HG02938 (cell line): ENCODE results near the gene SORBS1.

Experiments
- ATAC-seq: cut with Tn5 transposase; IDR thresholded peaks from one replicate; pipeline ENCODE4 v1.9.1; 2021; ENCODE audit warnings: mild to moderate bottlenecking, moderate library complexity; ENCODE audit not compliant: unreplicated experiment

The SORBS1 gene

GRCh38 chr10:95442341-95442740 lies 118.8 kb downstream of the SORBS1 start:
- no peak for ATAC-seq

- no peak for ATAC-seq
Measured at GRCh38 chr10:95441547-95441923, 119.6 kb downstream of the SORBS1 start.

- ATAC-seq: peak; percentile 81
Measured at GRCh38 chr10:95440756-95441546, 120.2 kb downstream of the SORBS1 start.

- no peak for ATAC-seq
Measured at GRCh38 chr10:95440038-95440725, 121.0 kb downstream of the SORBS1 start.

GRCh38 chr10:95438781-95439180 lies 122.4 kb downstream of the SORBS1 start:
- no peak for ATAC-seq

- ATAC-seq: no peak
Measured at GRCh38 chr10:95437669-95438068, 123.5 kb downstream of the SORBS1 start.

- ATAC-seq: no peak
Measured at GRCh38 chr10:95435548-95436279, 125.5 kb downstream of the SORBS1 start.

- ATAC-seq: no peak
Measured at GRCh38 chr10:95434583-95434982, 126.6 kb downstream of the SORBS1 start.

GRCh38 chr10:95431900-95432342 lies 129.2 kb downstream of the SORBS1 start:
- ATAC-seq: peak; percentile 68

GRCh38 chr10:95430231-95430951 lies 130.8 kb downstream of the SORBS1 start:
- ATAC-seq: peak; percentile 72

- no peak for ATAC-seq
Measured at GRCh38 chr10:95429639-95430038, 131.5 kb downstream of the SORBS1 start.

- no peak for ATAC-seq
Measured at GRCh38 chr10:95428701-95429100, 132.5 kb downstream of the SORBS1 start.

- no peak for ATAC-seq
Measured at GRCh38 chr10:95426482-95426881, 134.7 kb downstream of the SORBS1 start.

- no peak for ATAC-seq
Measured at GRCh38 chr10:95425592-95426465, 135.3 kb downstream of the SORBS1 start.

GRCh38 chr10:95423164-95424005 lies 137.8 kb downstream of the SORBS1 start:
- no peak for ATAC-seq

GRCh38 chr10:95422233-95422632 lies 138.9 kb downstream of the SORBS1 start:
- ATAC-seq: no peak

GRCh38 chr10:95421782-95422181 lies 139.4 kb downstream of the SORBS1 start:
- ATAC-seq: no peak

GRCh38 chr10:95419399-95419798 lies 141.8 kb downstream of the SORBS1 start:
- no peak for ATAC-seq

GRCh38 chr10:95416973-95417372 lies 144.2 kb downstream of the SORBS1 start:
- no peak for ATAC-seq
